H1 (cell line): ENCODE data around the gene KRT83. TPM values are rescaled to one million over a fixed set of nuclear protein-coding genes. Genes with fewer than 3 reads are reported as not detected.

ENCODE experiments used
- SP1 ChIP-seq: IDR thresholded peaks from 2 replicates; pipeline ENCODE4 v1.6.1; 2011; ENCODE audit warnings: low read depth, low read length
- polyA plus RNA-seq, 7 experiments: library from polyadenylated mRNA; depleted of rRNA in 3 of 7; stranded (reverse) in 5 of 7; unstranded in 2 of 7; fragments of >200 nt in 5 of 7; fragments of 200-250 nt in 2 of 7; gene quantifications; 1 replicate in 5 of 7; 2 replicates in 1 of 7; 4 replicates in 1 of 7; pipeline versions ENCODE4 v1.2.1 to v1.2.3, GENCODE V29; 2011 to 2013; ENCODE audit warnings: missing spikeins in 2 of 7, mixed read lengths in 2 of 7
- total RNA-seq: library from RNA; stranded (reverse); fragmentation: NEBNext Ultra II Directional; extraction: Animal tissue kit (Norgen Biotek cat#: 25700); gene quantifications from 2 replicates; pipeline ENCODE4 v1.2.1, GENCODE V29; 2021

The KRT83 gene
- total and polyA plus RNA-seq, 2 of the 8 experiments (the other 6 are each of a cell fraction or from before 2014, with no cell fraction given), result not detected

GRCh38 chr12:52285851-52286530 is 35.2 kb downstream of the KRT83 start (continued):
- TF ChIP-seq SP1, result no peak
